ENCODE results near the gene RIPK3.

DNA sequence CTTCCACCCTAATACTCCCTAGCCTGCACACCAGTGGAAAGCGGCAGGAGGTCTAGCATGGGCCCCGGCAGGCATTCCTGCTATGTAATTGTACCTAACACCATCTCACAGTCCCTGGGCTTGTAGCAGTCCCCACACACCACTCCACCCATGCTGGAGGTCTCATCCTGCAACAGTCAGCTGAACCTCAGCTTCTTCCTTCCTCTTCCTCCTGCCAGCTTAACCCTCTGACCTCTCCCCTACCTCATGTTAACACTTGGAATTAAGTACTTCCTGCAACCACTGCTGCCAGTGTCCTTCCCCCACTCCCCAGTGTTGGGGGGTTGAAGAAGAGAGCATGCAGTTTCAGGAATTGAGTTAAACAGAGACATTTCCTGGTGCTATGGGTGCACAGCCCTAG is 12.5 kb downstream of the RIPK3 start:
- TF ChIP-seq POLR2A (IDR thresholded peaks at IDR 0.05): no peak
- TF ChIP-seq, protein P1, sequence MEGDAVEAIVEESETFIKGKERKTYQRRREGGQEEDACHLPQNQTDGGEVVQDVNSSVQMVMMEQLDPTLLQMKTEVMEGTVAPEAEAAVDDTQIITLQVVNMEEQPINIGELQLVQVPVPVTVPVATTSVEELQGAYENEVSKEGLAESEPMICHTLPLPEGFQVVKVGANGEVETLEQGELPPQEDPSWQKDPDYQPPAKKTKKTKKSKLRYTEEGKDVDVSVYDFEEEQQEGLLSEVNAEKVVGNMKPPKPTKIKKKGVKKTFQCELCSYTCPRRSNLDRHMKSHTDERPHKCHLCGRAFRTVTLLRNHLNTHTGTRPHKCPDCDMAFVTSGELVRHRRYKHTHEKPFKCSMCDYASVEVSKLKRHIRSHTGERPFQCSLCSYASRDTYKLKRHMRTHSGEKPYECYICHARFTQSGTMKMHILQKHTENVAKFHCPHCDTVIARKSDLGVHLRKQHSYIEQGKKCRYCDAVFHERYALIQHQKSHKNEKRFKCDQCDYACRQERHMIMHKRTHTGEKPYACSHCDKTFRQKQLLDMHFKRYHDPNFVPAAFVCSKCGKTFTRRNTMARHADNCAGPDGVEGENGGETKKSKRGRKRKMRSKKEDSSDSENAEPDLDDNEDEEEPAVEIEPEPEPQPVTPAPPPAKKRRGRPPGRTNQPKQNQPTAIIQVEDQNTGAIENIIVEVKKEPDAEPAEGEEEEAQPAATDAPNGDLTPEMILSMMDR (IDR thresholded peaks at IDR 0.05): no peak

Data from ovary (tissue), 3 donors.